Mucosa of descending colon (tissue), 3 donors: Measurements from ENCODE around the gene C11orf86. TPM values are rescaled to one million over a fixed set of nuclear protein-coding genes. Genes with fewer than 3 reads are reported as not detected.

Experiments
- ATAC-seq: fragments of 200-7000 bp; cut with Tn5 transposase; one replicate; pipeline ENCODE4 v1.9.1; 2020; ENCODE audit warnings: mild to moderate bottlenecking, moderate library complexity
- DNase-seq, 3 donors: peaks; one replicate each; pipeline ENCODE4 v3.0.0-alpha.2; 2020
- H3K36me3 ChIP-seq: fragments of 200-600 bp; one replicate; pipeline ENCODE4 v1.8.0; 2021; ENCODE audit warnings: low read depth, mild to moderate bottlenecking
- H3K4me1 ChIP-seq: fragments of 200-600 bp; one replicate; pipeline ENCODE4 v1.8.0; 2021; ENCODE audit warnings: low read depth, mild to moderate bottlenecking
- H3K4me3 ChIP-seq: fragments of 200-600 bp; one replicate; pipeline ENCODE4 v1.8.0; 2021; ENCODE audit warnings: mild to moderate bottlenecking
- H3K9me3 ChIP-seq: fragments of 200-600 bp; one replicate; pipeline ENCODE4 v1.8.0; 2021; ENCODE audit warnings: mild to moderate bottlenecking
- CTCF ChIP-seq: fragments of 200-600 bp; IDR thresholded peaks from one replicate; pipeline ENCODE4 v1.8.0; 2022; ENCODE audit warnings: antibody characterized with exemption, mild to moderate bottlenecking
- intact Hi-C, 2 donors: fragments of 100-400 bp; cut with DNase I in 1 of 2; cut with micrococcal nuclease in 1 of 2; formaldehyde crosslinking; loops; one replicate each; pipeline versions ENCODE4 v1.11.0 to v1.11.1; 2022; cut with DNase I, micrococcal nuclease
- total RNA-seq, 3 donors: library from RNA; stranded (reverse); fragmentation: NEBNext Ultra II Directional in 2 of 3; extraction: Animal tissue kit (Norgen Biotek cat#: 25700) in 2 of 3; gene quantifications; one replicate each; pipeline versions ENCODE4 v1.2.1 to v1.2.4, GENCODE V29; 2021 to 2023
- donor health status: DM: no; HTN: no; CAD: no; lungs with moderate emphysema.
- donor health status: DM: no; HTN: no; CAD: no.
- donor health status: DM: no; HTN: yes; CAD: no.

C11orf86 gene
- total RNA-seq, 3 donors from 2014 or later: 26.9 to 51.5 (median 38.3) TPM

- H3K36me3 ChIP-seq: no peaks in the 10 kb centered on the region
- TF ChIP-seq CTCF: no peak
- no peak for ATAC-seq
- no peaks in the 10 kb centered on the region for H3K9me3 ChIP-seq
- no peaks in the 10 kb centered on the region for H3K4me1 ChIP-seq
- intact Hi-C loops: no loop called here
- DNase-seq: no peak
- H3K4me3 ChIP-seq: no peak overlapping the region
Observed at GRCh38 chr11:67007126-67007525, 32.0 kb downstream of the C11orf86 start.

- intact Hi-C loops: no loop called here
- no peak for TF ChIP-seq CTCF
- DNase-seq (no peak), ATAC-seq (no peak)
- H3K36me3 ChIP-seq: no peaks in the 10 kb centered on the region
- H3K9me3 ChIP-seq: no peaks in the 10 kb centered on the region
- H3K4me3 ChIP-seq: no peak overlapping the region
- no peaks in the 10 kb centered on the region for H3K4me1 ChIP-seq
Observed at GRCh38 chr11:67010296-67010905, 35.3 kb downstream of the C11orf86 start.

DNA sequence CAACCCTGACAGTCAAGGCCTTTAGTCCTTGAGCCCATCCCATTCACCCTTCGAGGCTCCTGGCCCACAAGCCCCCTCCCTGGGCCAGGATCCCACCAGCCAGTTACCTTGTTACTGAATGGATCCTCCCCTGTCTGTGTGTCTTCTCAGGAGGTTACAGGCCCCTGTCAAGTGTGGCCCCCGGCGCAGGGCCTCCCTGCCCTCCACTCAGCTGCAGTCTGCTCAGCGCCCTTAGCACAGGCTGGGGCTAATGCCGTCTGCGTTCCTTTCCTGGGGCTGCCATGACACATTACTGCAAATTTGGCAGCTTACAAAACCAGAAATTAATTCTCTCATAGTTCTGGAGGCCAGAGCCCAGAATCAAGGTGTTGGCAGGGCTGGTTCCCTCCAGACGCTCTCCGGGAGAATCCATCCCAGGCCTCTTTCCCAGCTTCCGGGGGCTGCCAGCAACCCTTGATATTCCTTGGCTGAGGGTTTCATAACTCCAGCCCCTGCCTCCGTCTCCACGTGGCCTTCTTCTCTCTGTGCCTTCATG, 38.5 kb downstream of the C11orf86 start:
- ATAC-seq (no peak), DNase-seq (no peak)
- intact Hi-C loops: no loop called here
- no peak overlapping the region for H3K4me3 ChIP-seq
- H3K36me3 ChIP-seq: no peaks in the 10 kb centered on the region
- no peaks in the 10 kb centered on the region for H3K9me3 ChIP-seq
- TF ChIP-seq CTCF: no peak
- no peaks in the 10 kb centered on the region for H3K4me1 ChIP-seq

- Histone ChIP-seq H3K4me1 (no peaks in the 10 kb centered on the region), H3K36me3 (no peaks in the 10 kb centered on the region), H3K4me3 (no peak overlapping the region), H3K9me3 (no peaks in the 10 kb centered on the region)
- no peak for TF ChIP-seq CTCF
- no peak for DNase-seq
- intact Hi-C loops: no loop called here
- ATAC-seq: no peak
Observed at GRCh38 chr11:67014343-67014742, 39.2 kb downstream of the C11orf86 start.

DNA sequence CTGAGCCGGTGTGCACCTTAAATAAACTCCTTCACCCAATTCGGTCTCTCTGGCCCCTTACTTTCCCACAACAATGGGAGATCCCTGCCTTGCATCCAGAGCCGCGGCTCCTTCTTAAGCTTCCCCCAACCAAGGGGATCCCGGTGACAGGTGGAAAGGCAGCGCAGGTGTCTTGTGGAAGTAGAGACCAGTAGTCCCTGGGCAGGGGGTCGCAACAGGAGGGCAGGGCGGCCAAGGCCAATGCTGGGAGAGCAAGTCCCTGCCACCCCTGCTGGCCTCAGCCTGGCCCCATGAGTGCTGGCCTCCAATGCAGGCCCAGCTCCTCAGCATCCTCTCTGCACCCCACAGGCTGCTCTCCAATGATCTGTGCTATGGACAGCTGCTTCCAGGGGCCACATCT, 39.9 kb downstream of the C11orf86 start:
- DNase-seq (no peak), ATAC-seq (no peak)
- intact Hi-C loops: no loop called here
- no peaks in the 10 kb centered on the region for H3K9me3 ChIP-seq
- H3K4me3 ChIP-seq: no peak overlapping the region
- no peaks in the 10 kb centered on the region for H3K36me3 ChIP-seq
- no peak for TF ChIP-seq CTCF
- H3K4me1 ChIP-seq: no peaks in the 10 kb centered on the region

- Histone ChIP-seq H3K36me3 (no peaks in the 10 kb centered on the region), H3K9me3 (no peaks in the 10 kb centered on the region), H3K4me1 (no peaks in the 10 kb centered on the region), H3K4me3 (no peak overlapping the region)
- DNase-seq: no peak
- ATAC-seq: no peak
- no peak for TF ChIP-seq CTCF
- intact Hi-C loops: no loop called here
Observed at GRCh38 chr11:67016550-67016949, 41.4 kb downstream of the C11orf86 start.
